Nephron (organoid): ENCODE data around the gene DNMT3A.

Experiments used
- H3K27ac Mint-ChIP-seq, 3 experiments: 2 replicates each; pipeline ENCODE4 v1.8.0; 2020; ENCODE audit warnings: mixed read lengths in 3 of 3, mild to moderate bottlenecking in 2 of 3, moderate library complexity in 1 of 3
- H3K27me3 Mint-ChIP-seq: 2 replicates; pipeline ENCODE4 v1.8.0; 2021; ENCODE audit warnings: low read depth, mild to moderate bottlenecking, moderate library complexity, mixed read lengths
- H3K36me3 Mint-ChIP-seq: 2 replicates; pipeline ENCODE4 v1.8.0; 2020; ENCODE audit warnings: low read depth, mixed read lengths
- H3K4me1 Mint-ChIP-seq: 2 replicates; pipeline ENCODE4 v1.8.0; 2020; ENCODE audit warnings: mixed read lengths
- H3K4me3 Mint-ChIP-seq, 3 experiments: 2 replicates each; pipeline ENCODE4 v1.8.0; 2020; ENCODE audit warnings: mild to moderate bottlenecking in 3 of 3, mixed read lengths in 3 of 3, moderate library complexity in 2 of 3
- H3K9me3 Mint-ChIP-seq: 2 replicates; pipeline ENCODE4 v1.8.0; 2020; ENCODE audit warnings: mixed read lengths
- CTCF ChIP-seq, 3 experiments: fragments of 200-600 bp; sonication (generic); IDR thresholded peaks; one replicate each; pipeline ENCODE4 v1.5.0; 2021; ENCODE audit warnings: antibody characterized with exemption in 3 of 3; ENCODE audit not compliant: unreplicated experiment in 3 of 3

DNMT3A gene

GRCh38 chr2:25222477-25223121, 119.1 kb downstream of the DNMT3A start:
- Mint-ChIP-seq H3K4me1 (no peaks in the 10 kb centered on the region), H3K9me3 (no peaks in the 10 kb centered on the region), H3K4me3 (no peak overlapping the region), H3K27ac (peak overlapping the region in 1 of 3 experiments; percentile 15), H3K36me3 (no peaks in the 10 kb centered on the region), H3K27me3 (peaks cover 6% of the 10 kb centered on the region)
- no peak for TF ChIP-seq CTCF (IDR thresholded peaks at IDR 0.05; ENCODE audit: unreplicated experiment in 3 of 3)

- Mint-ChIP-seq H3K4me1 (no peaks in the 10 kb centered on the region), H3K4me3 (no peak overlapping the region), H3K9me3 (no peaks in the 10 kb centered on the region), H3K27ac (no peak overlapping the region), H3K36me3 (no peaks in the 10 kb centered on the region), H3K27me3 (peaks cover 6% of the 10 kb centered on the region)
- TF ChIP-seq CTCF (IDR thresholded peaks at IDR 0.05; ENCODE audit: unreplicated experiment in 3 of 3): no peak
Observed at GRCh38 chr2:25221579-25221978, 120.1 kb downstream of the DNMT3A start.

- no peak overlapping the region for H3K4me3 Mint-ChIP-seq
- H3K4me1 Mint-ChIP-seq: no peaks in the 10 kb centered on the region
- no peak for TF ChIP-seq CTCF (IDR thresholded peaks at IDR 0.05; ENCODE audit: unreplicated experiment in 3 of 3)
- no peaks in the 10 kb centered on the region for H3K9me3 Mint-ChIP-seq
- H3K27me3 Mint-ChIP-seq: peaks cover 6% of the 10 kb centered on the region
- no peak overlapping the region for H3K27ac Mint-ChIP-seq
- H3K36me3 Mint-ChIP-seq: no peaks in the 10 kb centered on the region
Observed at GRCh38 chr2:25220313-25220712, 121.4 kb downstream of the DNMT3A start.

- Mint-ChIP-seq H3K4me3 (no peak overlapping the region), H3K9me3 (no peaks in the 10 kb centered on the region), H3K27ac (no peak overlapping the region), H3K4me1 (no peaks in the 10 kb centered on the region), H3K27me3 (peaks cover 6% of the 10 kb centered on the region), H3K36me3 (no peaks in the 10 kb centered on the region)
- TF ChIP-seq CTCF (IDR thresholded peaks at IDR 0.05; ENCODE audit: unreplicated experiment in 3 of 3): no peak
Observed at GRCh38 chr2:25219621-25220020, 122.1 kb downstream of the DNMT3A start.

GRCh38 chr2:25218100-25218499, 123.6 kb downstream of the DNMT3A start:
- H3K27ac Mint-ChIP-seq: no peak overlapping the region
- H3K4me1 Mint-ChIP-seq: peaks cover 2% of the 10 kb centered on the region
- H3K36me3 Mint-ChIP-seq: no peaks in the 10 kb centered on the region
- H3K27me3 Mint-ChIP-seq: peaks cover 6% of the 10 kb centered on the region
- peak overlapping the region; percentile 21 to 38 (median 32) for H3K4me3 Mint-ChIP-seq
- TF ChIP-seq CTCF (IDR thresholded peaks at IDR 0.05; ENCODE audit: unreplicated experiment in 3 of 3): no peak
- no peaks in the 10 kb centered on the region for H3K9me3 Mint-ChIP-seq
